Bronchial epithelial cell (primary cell): ENCODE data around the gene DDIT4. TPM values are rescaled to one million over a fixed set of nuclear protein-coding genes. Genes with fewer than 3 reads are reported as not detected.
A peak's percentile ranks its signal among the peaks of the same experiment; 100 is the strongest.
"Not testable (repeated sequence)": the region's sequence is repeated elsewhere in the genome, so short reads cannot be mapped to it uniquely, and the experiment has no call there.

Source experiments
- DNase-seq: peaks from one replicate; pipeline ENCODE4 v3.0.0-alpha.2; 2010; ENCODE audit warnings: low read depth
- FAIRE-seq: peaks from 2 replicates; lab custom pipeline; 2011; peaks lifted over from hg19 to GRCh38; lab: Jason Lieb, UNC
- H3K27me3 ChIP-seq: 2 replicates; pipeline ENCODE4 v1.5.1; 2011; ENCODE audit warnings: low read length; ENCODE audit not compliant: control insufficient read depth, insufficient read depth
- H3K36me3 ChIP-seq: 2 replicates; pipeline ENCODE4 v1.5.1; 2011; ENCODE audit warnings: low read length; ENCODE audit not compliant: control insufficient read depth, insufficient read depth
- H3K4me3 ChIP-seq: 2 replicates; pipeline ENCODE4 v1.5.1; 2011; ENCODE audit warnings: mild to moderate bottlenecking, low read depth, low read length, control low read depth
- total RNA-seq: library from RNA; depleted of rRNA; stranded (reverse); fragments of >200 nt; gene quantifications from 2 replicates; pipeline ENCODE4 v1.2.1, GENCODE V29; 2014
- TF ChIP-seq, protein P1 (sequence below): IDR thresholded peaks from 2 replicates; pipeline ENCODE4 v1.5.1; 2011; ENCODE audit warnings: mild to moderate bottlenecking, moderate library complexity, low read length, control low read depth, inconsistent platforms; ENCODE audit not compliant: insufficient read depth, severe bottlenecking

The DDIT4 gene, protein sequence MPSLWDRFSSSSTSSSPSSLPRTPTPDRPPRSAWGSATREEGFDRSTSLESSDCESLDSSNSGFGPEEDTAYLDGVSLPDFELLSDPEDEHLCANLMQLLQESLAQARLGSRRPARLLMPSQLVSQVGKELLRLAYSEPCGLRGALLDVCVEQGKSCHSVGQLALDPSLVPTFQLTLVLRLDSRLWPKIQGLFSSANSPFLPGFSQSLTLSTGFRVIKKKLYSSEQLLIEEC
- total RNA-seq = 2,437 and 2,447 TPM in 2 replicates

DNA sequence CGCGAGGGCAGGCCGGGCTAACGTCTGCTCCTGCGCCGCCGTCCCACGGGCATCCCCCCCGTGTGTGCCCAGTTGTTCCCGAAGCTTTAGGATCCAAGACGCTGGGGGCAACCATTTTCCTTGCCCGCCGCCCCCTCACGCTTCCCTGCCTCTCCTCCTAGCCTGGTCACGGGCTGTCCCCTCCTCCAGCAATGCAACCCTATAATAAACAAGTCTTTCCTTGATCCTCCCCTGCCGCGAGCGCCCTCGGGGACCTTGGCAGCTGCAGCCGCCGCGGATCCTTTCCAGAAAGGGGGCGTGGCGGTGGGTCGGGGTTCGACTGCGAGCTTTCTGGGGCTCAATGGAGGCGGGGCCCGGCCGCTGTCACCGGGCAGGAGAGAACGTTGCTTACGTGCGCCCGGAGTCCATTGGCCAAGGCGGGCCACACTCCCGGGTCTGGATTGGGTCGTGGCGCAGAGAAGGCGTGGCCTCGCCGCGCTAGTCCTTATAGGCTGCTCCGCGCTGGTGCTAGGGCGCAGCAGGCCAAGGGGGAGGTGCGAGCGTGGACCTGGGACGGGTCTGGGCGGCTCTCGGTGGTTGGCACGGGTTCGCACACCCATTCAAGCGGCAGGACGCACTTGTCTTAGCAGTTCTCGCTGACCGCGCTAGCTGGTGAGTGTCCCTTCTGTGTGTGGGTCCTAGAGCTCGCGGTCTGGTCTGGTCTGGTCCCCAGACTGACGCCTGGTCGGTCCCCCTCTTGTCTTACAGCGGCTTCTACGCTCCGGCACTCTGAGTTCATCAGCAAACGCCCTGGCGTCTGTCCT is at the start of gene DDIT4:
DDIT4 (plus strand) TSS at position 515 of the 803 bp plus-strand sequence. CDS start 293 bp downstream, outside the sequence.
- Histone ChIP-seq H3K27me3 (no peaks in the 10 kb centered on the region), H3K36me3 (peaks cover 18% of the 10 kb centered on the region), H3K4me3 (peak within 1 kb of the TSS; percentile 80)
- FAIRE-seq = no peak
- peak; percentile 94 for DNase-seq
- TF ChIP-seq, protein P1, sequence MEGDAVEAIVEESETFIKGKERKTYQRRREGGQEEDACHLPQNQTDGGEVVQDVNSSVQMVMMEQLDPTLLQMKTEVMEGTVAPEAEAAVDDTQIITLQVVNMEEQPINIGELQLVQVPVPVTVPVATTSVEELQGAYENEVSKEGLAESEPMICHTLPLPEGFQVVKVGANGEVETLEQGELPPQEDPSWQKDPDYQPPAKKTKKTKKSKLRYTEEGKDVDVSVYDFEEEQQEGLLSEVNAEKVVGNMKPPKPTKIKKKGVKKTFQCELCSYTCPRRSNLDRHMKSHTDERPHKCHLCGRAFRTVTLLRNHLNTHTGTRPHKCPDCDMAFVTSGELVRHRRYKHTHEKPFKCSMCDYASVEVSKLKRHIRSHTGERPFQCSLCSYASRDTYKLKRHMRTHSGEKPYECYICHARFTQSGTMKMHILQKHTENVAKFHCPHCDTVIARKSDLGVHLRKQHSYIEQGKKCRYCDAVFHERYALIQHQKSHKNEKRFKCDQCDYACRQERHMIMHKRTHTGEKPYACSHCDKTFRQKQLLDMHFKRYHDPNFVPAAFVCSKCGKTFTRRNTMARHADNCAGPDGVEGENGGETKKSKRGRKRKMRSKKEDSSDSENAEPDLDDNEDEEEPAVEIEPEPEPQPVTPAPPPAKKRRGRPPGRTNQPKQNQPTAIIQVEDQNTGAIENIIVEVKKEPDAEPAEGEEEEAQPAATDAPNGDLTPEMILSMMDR = no peak

DNA sequence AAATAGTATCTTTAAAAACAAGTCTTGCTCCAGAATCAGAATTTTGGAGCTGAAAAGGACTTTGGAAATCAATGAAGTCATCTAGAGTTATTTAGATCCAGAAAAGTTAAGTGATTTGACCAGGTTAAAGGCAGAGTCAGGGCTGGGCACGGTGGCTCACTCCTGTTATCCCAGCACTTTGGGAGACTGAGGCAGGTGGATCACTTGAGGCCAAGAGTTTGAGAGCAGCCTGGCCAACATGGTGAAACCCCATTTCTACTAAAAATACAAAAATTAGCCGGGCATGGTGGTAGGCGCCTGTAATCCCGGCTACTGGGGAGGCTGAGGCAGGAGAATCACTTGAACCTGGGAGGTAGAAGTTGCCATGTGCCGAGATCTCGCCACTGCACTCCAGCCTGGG is 49.5 kb upstream of the DDIT4 start:
- not testable (repeated sequence) for DNase-seq, FAIRE-seq, H3K4me3 ChIP-seq, H3K27me3 ChIP-seq, H3K36me3 ChIP-seq

DNA sequence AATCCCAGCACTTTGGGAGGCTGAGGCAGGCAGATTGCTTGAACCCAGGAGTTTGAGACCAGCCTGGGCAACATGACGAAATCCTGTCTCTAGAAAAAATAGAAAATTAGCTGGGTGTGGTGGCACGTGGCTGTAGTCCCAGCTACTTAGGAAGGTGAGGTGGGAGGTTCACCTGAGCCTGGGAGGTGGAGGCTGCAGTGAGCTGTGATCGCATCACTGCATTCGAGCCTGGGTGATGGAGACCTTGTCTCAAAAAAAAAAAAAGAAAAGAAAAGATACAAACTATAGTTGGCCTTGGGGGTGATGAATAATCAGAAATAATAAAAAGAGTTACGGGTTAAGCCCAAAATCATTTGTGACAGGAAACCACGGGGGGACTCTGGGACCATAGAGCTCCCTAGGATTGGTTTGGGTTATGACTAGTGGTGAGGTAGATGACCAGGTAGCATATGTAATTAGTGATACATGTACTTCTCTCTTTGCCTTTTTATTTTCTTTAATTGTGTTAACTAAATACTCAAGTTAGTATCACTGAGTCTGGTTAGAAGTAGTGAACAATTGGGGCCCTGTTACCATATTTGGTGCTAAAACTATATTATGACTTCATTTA is 47.2 kb upstream of the DDIT4 start:
- peaks cover 10% of the 10 kb centered on the region for H3K36me3 ChIP-seq

DNA sequence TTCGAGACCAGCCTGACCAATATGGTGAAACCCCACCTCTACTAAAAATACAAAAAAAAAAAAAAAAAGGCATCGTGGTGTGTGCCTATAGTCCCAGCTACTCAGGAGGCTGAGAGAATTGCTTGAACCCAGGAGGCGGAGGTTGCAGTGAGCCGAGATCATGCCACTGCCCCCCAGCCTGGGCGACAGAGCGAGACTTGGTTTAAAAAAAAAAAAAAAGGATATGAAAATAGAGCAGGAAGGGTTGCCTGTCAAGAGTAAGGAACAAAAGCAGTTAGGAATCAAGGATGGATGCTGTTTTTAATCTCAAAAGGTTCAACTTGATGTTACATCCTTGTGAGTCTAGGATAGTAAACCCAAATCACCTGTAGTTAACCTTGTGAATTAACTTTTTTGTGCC is 45.9 kb upstream of the DDIT4 start:
- FAIRE-seq (no peak), DNase-seq (no peak)
- Histone ChIP-seq H3K27me3 (no peaks in the 10 kb centered on the region), H3K4me3 (no peak overlapping the region), H3K36me3 (peaks cover 11% of the 10 kb centered on the region)
- TF ChIP-seq, protein P1 = no peak

More for the DNA sequence above, 47.2 kb upstream of the DDIT4 start:
- no peak overlapping the region for H3K4me3 ChIP-seq
- no peaks in the 10 kb centered on the region for H3K27me3 ChIP-seq
- TF ChIP-seq, protein P1 = no peak
- no peak for DNase-seq
- FAIRE-seq = no peak

DNA sequence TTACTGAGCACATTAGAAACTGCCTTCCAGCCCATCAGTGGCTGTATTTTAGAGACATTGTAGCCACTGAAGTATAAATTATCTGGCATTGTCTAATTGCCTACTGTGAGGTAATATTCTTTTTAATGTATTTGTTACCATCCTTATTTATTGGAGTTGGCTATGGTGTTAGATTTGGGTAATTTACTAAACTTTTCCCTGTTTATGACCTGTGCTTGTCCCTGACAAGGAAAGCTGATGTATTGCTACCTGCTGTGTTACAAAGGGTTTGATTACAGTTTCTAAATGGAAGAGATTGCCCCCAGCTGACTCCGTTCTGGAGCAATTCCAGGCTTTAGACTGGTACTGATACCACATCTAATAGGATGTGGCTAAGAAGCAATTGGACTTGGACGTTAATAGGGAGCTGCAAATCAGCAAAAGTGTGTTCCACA is 45.4 kb upstream of the DDIT4 start:
- Histone ChIP-seq H3K27me3 (no peaks in the 10 kb centered on the region), H3K4me3 (no peak overlapping the region), H3K36me3 (peaks cover 14% of the 10 kb centered on the region)
- no peak for FAIRE-seq
- TF ChIP-seq, protein P1 = no peak
- DNase-seq = no peak
